Adrenal gland (tissue), 19 donors: ENCODE measurements around the gene TGIF1. TPM values are rescaled to one million over a fixed set of nuclear protein-coding genes. Genes with fewer than 3 reads are reported as not detected.

Experiments
- DNase-seq, 7 donors: peaks; one replicate each; pipeline ENCODE4 v3.0.0-alpha.2; 2019 to 2020
- H3K27ac ChIP-seq, 5 donors: fragments of 200-600 bp; sonication (generic) in 4 of 5; 1 replicate in 3 of 5; 2 replicates in 2 of 5; pipeline versions ENCODE4 v1.5.1 to v1.8.0; 2016 to 2020; ENCODE audit warnings: mild to moderate bottlenecking in 1 of 5
- H3K27me3 ChIP-seq: fragments of 200-600 bp; 2 replicates; pipeline ENCODE4 v1.8.0; 2021
- H3K36me3 ChIP-seq, 2 donors: fragments of 200-600 bp; replicated peaks in 1 of 2; 1 replicate in 1 of 2; 2 replicates in 1 of 2; pipeline versions ENCODE4 v1.5.1 to v1.8.0; 2018 to 2022
- H3K4me1 ChIP-seq, 2 donors: fragments of 200-600 bp; replicated peaks in 1 of 2; 1 replicate in 1 of 2; 2 replicates in 1 of 2; pipeline versions ENCODE4 v1.5.1 to v1.8.0; 2018 to 2021
- H3K4me3 ChIP-seq, 4 donors: fragments of 200-600 bp; sonication (generic) in 3 of 4; one replicate each; pipeline ENCODE4 v1.5.1; 2016 to 2018
- H3K9me3 ChIP-seq, 3 donors: fragments of 200-600 bp; sonication (generic) in 1 of 3; replicated peaks in 1 of 3; 1 replicate in 2 of 3; 2 replicates in 1 of 3; pipeline versions ENCODE4 v1.5.1 to v1.8.0; 2016 to 2021
- POLR2A ChIP-seq, 2 donors: fragments of 450-650 bp; IDR thresholded peaks; one replicate each; pipeline ENCODE4 v1.6.1; 2017; ENCODE audit warnings: antibody characterized with exemption in 2 of 2, mild to moderate bottlenecking in 2 of 2, moderate library complexity in 1 of 2
- WGBS, 4 donors: extraction: QIAGEN DNeasy Blood & Tissue Kit in 2 of 4; methylation state at CpG; one replicate each; pipeline versions ENCODE4 v1.1.5 to v1.1.7; 2013 to 2017; 5-methylcytosine and 5-hydroxymethylcytosine counted together
- intact Hi-C, 2 donors: fragments of 100-400 bp; cut with DNase I; formaldehyde crosslinking; loops; one replicate each; pipeline versions ENCODE4 v1.14.1 to v1.15.0; 2022 to 2023
- long read RNA-seq, 10 donors: library from polyadenylated mRNA in 3 of 10; unstranded in 2 of 10; stranded (forward) in 1 of 10; transcript quantifications; one replicate each; pipeline ENCODE4 v2.0.0 and lab custom pipeline, GENCODE V29; 2021 to 2026
- polyA plus RNA-seq, 3 donors: library from polyadenylated mRNA; stranded (reverse); fragments of 200-250 nt in 2 of 3; fragments of 350-450 nt in 1 of 3; fragmentation: Illumina TruSeq in 1 of 3; extraction: RNeasy Lipid Tissue Mini Kit (QIAGEN cat#74804) in 1 of 3; gene quantifications; one replicate each; pipeline ENCODE4 v1.2.3, GENCODE V29; 2013 to 2014
- total RNA-seq, 9 donors: library from RNA; depleted of rRNA in 4 of 9; stranded (reverse); fragments of >200 nt in 4 of 9; fragments of 120-200 nt in 1 of 9; fragmentation: NEBNext Ultra II Directional in 1 of 9; extraction: Animal tissue kit (Norgen Biotek cat#: 25700) in 1 of 9; gene quantifications; one replicate each; pipeline versions ENCODE4 v1.1.0 to v1.2.4, GENCODE V29; 2013 to 2023
- TF ChIP-seq, protein P1 (sequence below), 6 experiments: fragments of 450-650 bp in 4 of 6; fragments of 200-600 bp in 2 of 6; sonication (generic) in 1 of 6; IDR thresholded peaks; 1 replicate in 5 of 6; 2 replicates in 1 of 6; pipeline versions ENCODE4 v1.5.1 to v1.8.0; 2016 to 2021; ENCODE audit warnings: antibody characterized with exemption in 6 of 6, mild to moderate bottlenecking in 2 of 6, moderate library complexity in 1 of 6
- donor health status: healthy with polysubstance abuse.
- donor health status: Bipolar disorder and iron deficiency.
- donor health status: DM: yes; HTN: yes; CAD: no.
- donor health status: DM: no; HTN: no; CAD: no.
- donor health status: DM: no; HTN: no; CAD: no.
- donor health status: DM: yes; HTN: yes; CAD: no.

TGIF1 gene
- total RNA-seq = 10 to 100 TPM; 25.7 to 83.1 (median 57.5) TPM
- polyA plus RNA-seq = 10 to 100 TPM; 40.9 to 53.2 (median 45.1) TPM
- long read RNA-seq, donor 1, transcript TGIF1-202 (3 exons, 2,076 nt) = major isoform, 7 of 13 reads
- long read RNA-seq, donor 1, partial matches to known transcripts = 0 of 13 reads
- long read RNA-seq, donor 1, other reads (novel, unspliced or antisense) = 0 of 13 reads
- long read RNA-seq, donor 2, partial matches to known transcripts = 0 of 6 reads
- long read RNA-seq, donor 2, other reads (novel, unspliced or antisense) = 0 of 6 reads
- long read RNA-seq, donor 3, transcript TGIF1-202 (3 exons, 2,076 nt) = major isoform, 9 of 15 reads
- long read RNA-seq, donor 3, partial matches to known transcripts = 0 of 15 reads
- long read RNA-seq, donor 3, other reads (novel, unspliced or antisense) = 0 of 15 reads
- long read RNA-seq, donor 4, transcript TGIF1-206 (3 exons, 1,689 nt) = minor isoform, 5 of 32 reads
- long read RNA-seq, donor 4, transcript TGIF1-202 (3 exons, 2,076 nt) = major isoform, 20 of 32 reads
- long read RNA-seq, donor 4, partial matches to known transcripts = 0 of 32 reads
- long read RNA-seq, donor 4, other reads (novel, unspliced or antisense) = 1 of 32 reads
- long read RNA-seq, donor 5, transcript TGIF1-206 (3 exons, 1,689 nt) = minor isoform, 6 of 75 reads
- long read RNA-seq, donor 5, transcript TGIF1-202 (3 exons, 2,076 nt) = major isoform, 49 of 75 reads
- long read RNA-seq, donor 5, partial matches to known transcripts = 0 of 75 reads
- long read RNA-seq, donor 5, other reads (novel, unspliced or antisense) = 4 of 75 reads
- long read RNA-seq, donor 6, transcript TGIF1-202 (3 exons, 2,076 nt) = major isoform, 8 of 21 reads
- long read RNA-seq, donor 6, partial matches to known transcripts = 0 of 21 reads
- long read RNA-seq, donor 6, other reads (novel, unspliced or antisense) = 7 of 21 reads
- long read RNA-seq, donor 7, transcript TGIF1-202 (3 exons, 2,076 nt) = major isoform, 8 of 11 reads
- long read RNA-seq, donor 7, partial matches to known transcripts = 0 of 11 reads
- long read RNA-seq, donor 7, other reads (novel, unspliced or antisense) = 0 of 11 reads
- long read RNA-seq, donor 8, transcript TGIF1-202 (3 exons, 2,076 nt) = major isoform, 16 of 19 reads
- long read RNA-seq, donor 8, partial matches to known transcripts = 0 of 19 reads
- long read RNA-seq, donor 8, other reads (novel, unspliced or antisense) = 0 of 19 reads
- long read RNA-seq, donor 9, transcript TGIF1-202 (3 exons, 2,076 nt) = major isoform, 9 of 11 reads
- long read RNA-seq, donor 9, partial matches to known transcripts = 0 of 11 reads
- long read RNA-seq, donor 9, other reads (novel, unspliced or antisense) = 0 of 11 reads
- long read RNA-seq, donor 10, partial matches to known transcripts = 0 of 6 reads
- long read RNA-seq, donor 10, other reads (novel, unspliced or antisense) = 0 of 6 reads

DNA sequence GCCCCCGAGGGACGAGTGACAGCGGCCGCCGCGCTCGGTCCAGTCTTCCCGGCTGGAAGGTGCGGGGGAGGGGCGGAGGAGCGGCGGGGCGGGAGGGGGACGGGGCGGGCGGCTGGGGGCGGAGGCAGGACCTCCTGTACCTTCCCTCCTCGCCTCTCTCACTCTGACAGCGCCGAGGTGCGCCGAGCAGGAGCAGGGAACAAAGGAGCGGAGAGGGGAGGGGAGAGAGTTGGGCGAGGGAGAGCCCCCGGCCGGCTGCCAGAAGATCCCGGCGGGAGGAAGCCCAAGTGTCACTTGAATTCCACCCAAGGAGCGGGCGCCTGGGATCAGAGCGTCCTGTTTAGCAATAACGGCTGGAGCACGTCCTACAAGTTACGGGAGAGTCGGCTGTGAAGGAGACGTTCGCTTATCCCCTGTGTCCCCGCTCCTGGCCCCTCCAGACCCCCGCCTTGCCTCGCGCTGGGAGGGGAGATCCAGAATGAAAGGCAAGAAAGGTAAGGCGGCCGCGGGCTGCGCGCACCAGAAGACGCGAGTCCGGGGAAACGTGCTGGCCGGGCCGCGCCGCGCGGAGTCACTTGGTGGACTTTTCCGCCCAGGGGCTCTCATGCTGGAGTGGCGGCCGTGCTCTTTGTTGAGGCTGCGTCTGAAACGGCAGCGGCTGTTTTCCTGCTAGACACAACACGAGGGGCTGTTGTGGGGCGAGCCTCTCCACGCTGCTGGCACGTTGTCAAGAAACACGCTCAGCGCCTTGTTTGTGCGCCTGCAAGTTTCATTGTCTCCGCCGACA lies at the start of gene TGIF1:
TGIF1 (plus strand) TSS at position 161 of the 787 bp plus-strand sequence; CDS start at position 479, 318 bp downstream.
- no peaks in the 10 kb centered on the region for H3K27me3 ChIP-seq
- H3K36me3 ChIP-seq = no peaks in the 10 kb centered on the region
- TF ChIP-seq, protein P1, sequence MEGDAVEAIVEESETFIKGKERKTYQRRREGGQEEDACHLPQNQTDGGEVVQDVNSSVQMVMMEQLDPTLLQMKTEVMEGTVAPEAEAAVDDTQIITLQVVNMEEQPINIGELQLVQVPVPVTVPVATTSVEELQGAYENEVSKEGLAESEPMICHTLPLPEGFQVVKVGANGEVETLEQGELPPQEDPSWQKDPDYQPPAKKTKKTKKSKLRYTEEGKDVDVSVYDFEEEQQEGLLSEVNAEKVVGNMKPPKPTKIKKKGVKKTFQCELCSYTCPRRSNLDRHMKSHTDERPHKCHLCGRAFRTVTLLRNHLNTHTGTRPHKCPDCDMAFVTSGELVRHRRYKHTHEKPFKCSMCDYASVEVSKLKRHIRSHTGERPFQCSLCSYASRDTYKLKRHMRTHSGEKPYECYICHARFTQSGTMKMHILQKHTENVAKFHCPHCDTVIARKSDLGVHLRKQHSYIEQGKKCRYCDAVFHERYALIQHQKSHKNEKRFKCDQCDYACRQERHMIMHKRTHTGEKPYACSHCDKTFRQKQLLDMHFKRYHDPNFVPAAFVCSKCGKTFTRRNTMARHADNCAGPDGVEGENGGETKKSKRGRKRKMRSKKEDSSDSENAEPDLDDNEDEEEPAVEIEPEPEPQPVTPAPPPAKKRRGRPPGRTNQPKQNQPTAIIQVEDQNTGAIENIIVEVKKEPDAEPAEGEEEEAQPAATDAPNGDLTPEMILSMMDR (IDR thresholded peaks at IDR 0.05) = no peak
- TF ChIP-seq POLR2A (IDR thresholded peaks at IDR 0.05) = peak; percentile 37 to 85
- H3K4me3 ChIP-seq = peak within 1 kb of the TSS; percentile 58 to 95 (median 64)
- DNase-seq = peak; percentile 82 to 90 (median 87)
- peaks cover 26 to 28% of the 10 kb centered on the region in 2 donors for H3K4me1 ChIP-seq
- H3K9me3 ChIP-seq = no peaks in the 10 kb centered on the region
- H3K27ac ChIP-seq = peak within 1 kb of the TSS; percentile 96 to 99 (median 97)
- intact Hi-C loops = loop anchor here (5.0 to 10.0 kb wide), 5 partner anchors 142 to 215 kb away; partner anchors contain the start of gene MYL12B (in 1 of the 2)
- 0 to 1% (median 0%) methylated on average over 19 to 68 of the region's 71 CpGs for WGBS, 4 donors

- Histone ChIP-seq H3K36me3 (no peaks in the 10 kb centered on the region), H3K4me3 (no peak overlapping the region), H3K4me1 (no peaks in the 10 kb centered on the region), H3K27ac (no peak overlapping the region), H3K9me3 (no peaks in the 10 kb centered on the region), H3K27me3 (no peaks in the 10 kb centered on the region)
- DNase-seq = no peak
- WGBS, 4 donors = 64 to 79% (median 76%) methylated on average over 2 of the region's 2 CpGs
- TF ChIP-seq, protein P1 (IDR thresholded peaks at IDR 0.05) = no peak
- TF ChIP-seq POLR2A (IDR thresholded peaks at IDR 0.05) = no peak
- intact Hi-C loops = no loop called here
Observed at GRCh38 chr18:3400567-3401296, 49.2 kb upstream of the TGIF1 start.
